Activated naive CD8-positive, alpha-beta T cell (primary cell): ENCODE data around the gene PPP1R37.
"Not testable (repeated sequence)": the region's sequence is repeated elsewhere in the genome, so short reads cannot be mapped to it uniquely, and the experiment has no call there.

Experiments
- H3K27ac Mint-ChIP-seq: one replicate; pipeline ENCODE4 v1.8.0; 2021; ENCODE audit warnings: mixed read lengths
- H3K27me3 Mint-ChIP-seq: one replicate; pipeline ENCODE4 v1.8.0; 2021; ENCODE audit warnings: mixed read lengths
- H3K36me3 Mint-ChIP-seq: one replicate; pipeline ENCODE4 v1.8.0; 2021; ENCODE audit warnings: mixed read lengths
- H3K4me1 Mint-ChIP-seq: one replicate; pipeline ENCODE4 v1.8.0; 2021; ENCODE audit warnings: low read depth, mixed read lengths
- H3K4me3 Mint-ChIP-seq: one replicate; pipeline ENCODE4 v1.8.0; 2021; ENCODE audit warnings: mild to moderate bottlenecking, mixed read lengths
- H3K9me3 Mint-ChIP-seq: one replicate; pipeline ENCODE4 v1.8.0; 2021; ENCODE audit warnings: low read depth, mixed read lengths

The PPP1R37 gene

DNA sequence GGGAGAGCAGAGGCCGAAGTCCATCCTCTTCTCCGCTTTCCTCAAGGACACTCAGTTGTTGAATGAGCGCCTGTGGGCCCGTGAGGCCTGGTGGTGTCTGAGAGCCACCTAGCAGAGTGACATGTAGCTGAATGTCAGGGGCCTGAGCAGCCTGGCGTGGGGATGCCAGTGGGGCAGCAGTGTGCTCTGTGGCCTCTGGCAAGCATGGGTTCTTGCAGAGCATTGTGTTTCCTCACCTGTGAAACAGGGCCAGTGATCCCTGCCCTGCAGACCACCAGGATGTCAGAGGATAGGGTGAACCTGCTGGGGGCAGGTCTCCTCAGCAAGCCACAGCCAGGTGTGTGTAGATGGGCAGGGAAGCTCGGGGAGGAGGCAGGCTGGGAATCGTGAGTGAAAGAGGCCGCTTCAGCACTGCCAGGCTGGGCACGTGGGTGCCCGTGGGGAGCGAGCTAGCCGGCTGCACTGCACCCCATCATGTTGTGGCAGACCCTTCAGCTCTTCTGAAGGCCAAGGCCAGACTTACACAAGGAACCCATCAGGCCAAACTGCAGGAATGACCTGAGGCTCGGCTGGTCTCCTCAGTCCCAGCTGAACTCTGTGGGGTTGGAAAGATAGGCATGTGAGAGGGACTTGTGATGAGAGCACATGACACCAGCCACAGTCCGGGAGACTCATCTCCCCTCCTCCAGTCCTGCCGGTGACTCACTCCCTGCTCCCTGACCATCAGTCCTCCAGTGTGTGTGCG, 5.0 kb downstream of the PPP1R37 start:
- H3K27ac Mint-ChIP-seq: peak overlapping the region; percentile 16

DNA sequence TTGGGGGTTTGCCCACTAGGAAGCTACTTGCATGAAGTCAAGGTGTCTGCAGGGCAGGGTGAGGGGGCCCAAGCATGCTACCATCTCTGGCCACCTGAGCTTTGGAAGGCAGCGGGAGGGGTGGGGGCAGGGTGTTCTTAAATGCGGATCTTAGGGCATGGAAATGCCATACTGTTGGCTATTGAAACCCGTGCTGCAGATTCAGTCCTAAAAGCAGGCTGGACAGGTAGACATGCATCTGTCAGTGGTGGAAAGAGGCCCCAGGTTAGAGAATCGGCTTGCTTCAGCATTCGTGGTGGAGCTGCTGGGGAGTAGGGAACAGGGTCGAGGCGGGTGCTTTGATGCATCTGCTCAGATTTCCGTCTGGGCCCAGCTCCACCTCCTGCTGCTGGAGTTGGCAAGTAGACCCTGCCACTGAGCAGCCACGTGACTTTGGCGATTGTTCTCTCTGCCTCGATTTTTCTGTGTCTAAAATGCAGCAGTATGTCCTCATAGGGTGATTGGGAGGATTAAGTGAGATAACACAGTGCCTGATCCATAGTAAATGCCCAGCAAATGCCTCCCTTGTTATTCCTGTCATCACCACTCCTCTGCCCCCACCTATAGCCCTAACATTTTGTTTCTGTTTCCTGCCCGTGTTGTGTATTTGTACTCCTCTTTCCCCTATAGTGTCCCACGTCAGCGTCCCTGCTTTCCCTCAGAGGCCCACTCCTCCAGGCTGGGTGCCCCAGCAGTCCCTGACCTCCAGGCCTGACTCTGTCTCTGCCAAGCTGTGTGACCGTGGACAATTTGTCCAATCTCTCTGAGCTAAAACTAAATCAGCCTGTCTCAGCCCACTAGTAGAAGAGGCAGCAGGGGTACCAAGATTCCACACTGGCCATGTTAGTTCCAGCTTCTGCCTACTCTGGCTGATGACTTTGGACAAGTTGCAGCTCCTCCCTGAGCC, 5.8 kb downstream of the PPP1R37 start:
- Mint-ChIP-seq H3K27ac (no peak overlapping the region), H3K9me3 (no peaks in the 10 kb centered on the region), H3K4me3 (no peak overlapping the region), H3K36me3 (peaks cover 3% of the 10 kb centered on the region), H3K27me3 (no peaks in the 10 kb centered on the region), H3K4me1 (peaks cover 75% of the 10 kb centered on the region)

More for the DNA sequence above, 5.0 kb downstream of the PPP1R37 start:
- Mint-ChIP-seq H3K36me3 (peaks cover 6% of the 10 kb centered on the region), H3K4me1 (peaks cover 74% of the 10 kb centered on the region), H3K9me3 (no peaks in the 10 kb centered on the region), H3K4me3 (no peak overlapping the region), H3K27me3 (no peaks in the 10 kb centered on the region)

DNA sequence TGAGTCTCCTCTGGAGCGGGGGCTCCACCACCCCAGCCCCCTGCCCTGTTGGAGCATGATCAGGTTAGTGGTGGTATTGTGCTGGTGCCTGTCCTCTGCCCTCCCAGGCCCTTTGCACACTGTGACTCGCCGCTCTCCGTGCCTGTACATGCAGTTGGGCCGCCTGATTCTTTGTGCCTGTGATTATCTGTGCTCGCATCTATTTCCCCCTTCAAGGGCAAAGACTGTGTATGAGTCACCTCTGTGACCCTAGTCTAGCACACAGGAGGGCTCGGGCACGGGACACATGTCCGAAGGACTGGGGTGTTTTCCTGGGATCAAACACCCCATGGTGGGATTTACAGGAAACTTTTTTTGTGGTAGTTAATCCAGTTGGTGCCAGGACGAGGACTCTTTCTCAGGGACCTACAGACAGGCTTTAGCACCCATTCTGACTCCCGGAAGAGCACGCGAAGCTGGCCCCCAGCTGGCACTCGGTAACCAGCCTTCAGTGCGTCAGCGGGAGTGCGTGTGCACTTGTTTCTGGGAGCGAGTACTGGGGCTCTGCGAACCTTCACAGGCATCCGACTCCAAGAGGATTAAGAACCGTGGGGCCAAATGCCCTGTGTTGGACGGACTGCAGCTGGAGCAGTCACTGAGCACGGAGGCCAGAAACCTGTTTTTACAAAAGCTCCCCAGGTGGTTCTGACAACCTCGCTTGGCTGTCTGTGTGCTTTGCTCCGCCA, 6.7 kb downstream of the PPP1R37 start:
- Mint-ChIP-seq H3K4me3 (no peak overlapping the region), H3K36me3 (peaks cover 2% of the 10 kb centered on the region), H3K9me3 (no peaks in the 10 kb centered on the region), H3K27me3 (no peaks in the 10 kb centered on the region), H3K4me1 (peaks cover 75% of the 10 kb centered on the region), H3K27ac (no peak overlapping the region)

DNA sequence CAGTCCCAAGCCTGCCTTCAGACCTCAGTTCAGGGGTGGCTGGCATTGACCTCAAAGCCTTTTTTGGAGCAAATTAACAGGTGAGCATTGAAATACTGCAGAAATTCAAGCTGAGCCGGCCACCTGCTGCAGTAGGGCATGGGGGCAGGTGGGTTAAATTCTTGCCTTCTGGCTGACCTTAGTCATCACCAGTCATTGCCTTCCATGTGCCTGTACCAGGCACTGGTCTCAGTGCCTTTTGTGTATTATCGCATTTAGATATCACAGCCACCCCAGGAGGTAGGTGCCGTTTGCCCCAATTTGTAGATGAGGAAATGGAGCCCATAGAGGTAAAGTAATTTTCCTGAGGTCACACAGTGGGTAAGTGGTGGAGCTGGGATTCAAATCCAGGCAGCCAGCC, 7.2 kb downstream of the PPP1R37 start:
- Mint-ChIP-seq H3K4me3 (no peak overlapping the region), H3K27me3 (no peaks in the 10 kb centered on the region), H3K27ac (no peak overlapping the region), H3K9me3 (no peaks in the 10 kb centered on the region), H3K36me3 (no peaks in the 10 kb centered on the region), H3K4me1 (peaks cover 75% of the 10 kb centered on the region)

DNA sequence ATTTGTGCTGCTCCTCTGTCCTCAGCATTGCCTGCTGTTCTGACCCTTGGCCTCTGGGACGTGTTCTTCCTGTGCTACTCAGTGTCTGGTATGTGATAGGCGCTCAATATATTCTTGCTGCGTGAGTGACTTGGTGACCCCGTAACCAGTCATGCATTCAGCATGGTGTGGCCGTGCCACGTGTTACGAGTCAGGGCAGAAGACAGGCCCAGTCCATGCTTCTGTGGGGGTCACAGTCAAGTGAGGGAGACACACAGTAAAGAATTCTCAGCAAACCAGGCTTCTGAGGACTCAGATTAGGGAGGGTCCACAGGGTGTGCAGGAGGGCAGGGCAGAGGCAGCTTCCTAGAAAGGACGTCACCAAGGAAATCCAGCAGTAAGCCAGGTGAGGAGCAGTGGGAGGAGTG, 7.9 kb downstream of the PPP1R37 start:
- Mint-ChIP-seq H3K27me3 (no peaks in the 10 kb centered on the region), H3K36me3 (no peaks in the 10 kb centered on the region), H3K4me1 (peaks cover 74% of the 10 kb centered on the region), H3K27ac (peak overlapping the region; percentile 54), H3K9me3 (no peaks in the 10 kb centered on the region), H3K4me3 (no peak overlapping the region)

DNA sequence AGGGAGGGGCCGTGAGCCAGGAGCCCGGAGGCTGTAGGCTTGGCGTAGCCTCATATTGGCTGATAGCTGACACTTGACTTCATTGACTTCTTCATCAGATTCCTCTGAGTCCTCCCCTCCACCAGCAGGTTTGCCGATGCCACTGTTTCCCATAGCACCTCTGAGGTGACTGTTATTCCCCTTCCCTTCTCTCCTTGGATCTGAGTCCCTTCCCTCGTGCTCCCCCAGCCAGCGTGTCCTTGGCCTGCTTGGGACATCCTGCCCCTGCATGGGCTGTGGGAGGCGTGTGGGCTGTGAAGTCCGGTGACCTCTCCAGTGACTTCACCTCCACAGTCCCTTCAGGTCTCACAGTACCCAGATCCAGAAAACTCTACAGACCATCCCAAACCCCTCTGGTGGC, 8.8 kb downstream of the PPP1R37 start:
- H3K4me1 Mint-ChIP-seq: peaks cover 64% of the 10 kb centered on the region
- H3K36me3 Mint-ChIP-seq: no peaks in the 10 kb centered on the region
- H3K27me3 Mint-ChIP-seq: no peaks in the 10 kb centered on the region
- H3K27ac Mint-ChIP-seq: no peak overlapping the region
- H3K4me3 Mint-ChIP-seq: no peak overlapping the region
- H3K9me3 Mint-ChIP-seq: no peaks in the 10 kb centered on the region

DNA sequence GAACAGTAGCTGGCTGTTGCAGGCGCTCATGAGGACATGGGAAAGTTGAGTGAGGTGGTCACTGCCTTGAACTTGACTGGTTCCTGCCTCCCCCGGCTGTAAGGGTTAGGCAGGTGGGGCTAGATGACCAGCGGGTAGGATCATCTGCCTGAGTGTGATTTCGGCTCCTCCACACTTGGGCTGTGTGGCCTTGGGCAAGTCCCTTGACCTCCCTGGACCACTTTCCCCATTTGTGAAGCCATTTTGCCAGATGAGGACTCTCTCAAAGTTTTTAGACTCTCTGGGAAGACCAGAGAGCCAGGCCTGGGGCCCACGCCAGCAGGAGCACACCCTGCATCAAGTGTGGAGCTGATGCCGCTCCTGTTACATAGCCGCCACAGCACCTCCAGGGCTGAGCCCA, 9.5 kb downstream of the PPP1R37 start:
- no peak overlapping the region for H3K27ac Mint-ChIP-seq
- no peaks in the 10 kb centered on the region for H3K27me3 Mint-ChIP-seq
- H3K4me1 Mint-ChIP-seq: peaks cover 60% of the 10 kb centered on the region
- no peak overlapping the region for H3K4me3 Mint-ChIP-seq
- H3K36me3 Mint-ChIP-seq: no peaks in the 10 kb centered on the region
- no peaks in the 10 kb centered on the region for H3K9me3 Mint-ChIP-seq

DNA sequence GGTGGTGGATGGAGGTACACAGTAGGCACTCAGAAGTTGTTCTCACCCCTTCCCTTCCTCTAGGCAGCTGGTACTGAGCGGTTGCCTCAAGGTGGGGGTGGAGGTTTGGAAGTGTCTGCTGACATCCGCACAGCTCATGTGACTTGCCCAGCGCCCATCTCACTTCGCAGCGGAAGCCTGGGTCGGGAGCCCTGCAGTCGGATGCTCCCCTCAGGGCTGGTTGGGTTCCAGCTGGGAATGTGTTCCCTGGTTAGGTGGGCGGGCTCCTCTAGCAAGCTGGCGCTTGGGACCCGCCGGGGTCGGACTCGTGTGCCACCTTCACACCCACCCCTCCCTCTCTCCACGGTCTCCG, 10.2 kb downstream of the PPP1R37 start:
- no peaks in the 10 kb centered on the region for H3K36me3 Mint-ChIP-seq
- peaks cover 53% of the 10 kb centered on the region for H3K4me1 Mint-ChIP-seq
- H3K9me3 Mint-ChIP-seq: no peaks in the 10 kb centered on the region
- no peaks in the 10 kb centered on the region for H3K27me3 Mint-ChIP-seq
- no peak overlapping the region for H3K27ac Mint-ChIP-seq
- H3K4me3 Mint-ChIP-seq: peak overlapping the region; percentile 40

DNA sequence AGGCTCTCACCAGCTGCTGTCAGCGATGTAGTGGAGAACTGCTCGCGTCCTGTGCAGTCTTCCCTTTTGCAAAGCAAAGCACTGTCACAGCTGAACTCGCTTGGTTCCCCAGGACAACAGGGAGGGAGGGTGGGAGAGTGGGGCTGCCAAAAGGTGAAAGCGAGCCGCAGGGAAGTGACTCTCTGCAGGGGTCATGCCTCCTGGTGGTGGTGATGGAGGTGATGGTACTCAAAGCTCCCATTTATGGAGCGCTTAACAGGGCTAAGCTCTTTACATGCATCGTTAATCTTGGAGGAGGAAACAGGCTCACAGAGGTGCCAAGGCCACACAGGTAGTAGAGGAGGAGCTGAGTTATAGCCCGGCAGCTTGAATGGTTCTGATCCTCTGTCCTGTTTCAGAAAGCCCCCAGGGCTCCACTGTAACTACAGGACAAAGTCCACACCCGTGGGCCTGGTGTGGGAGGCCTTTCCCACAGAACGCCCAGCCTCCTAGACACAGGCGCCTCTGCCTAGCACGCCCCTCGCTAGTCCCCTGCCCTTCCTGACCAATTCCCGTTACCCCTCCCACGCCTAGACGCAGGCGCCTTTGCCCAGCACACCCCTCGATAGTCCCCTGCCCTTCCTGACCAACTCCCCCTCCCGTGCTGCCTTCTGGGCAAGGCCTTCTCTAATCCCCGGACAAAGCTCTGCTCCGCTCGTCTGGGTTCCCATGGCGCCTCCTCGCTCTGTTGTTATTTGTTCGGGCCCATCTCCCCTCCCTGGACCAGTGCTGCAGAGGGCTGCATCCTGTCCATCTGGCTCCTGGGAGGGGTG, 10.7 kb downstream of the PPP1R37 start:
- peak overlapping the region; percentile 40 for H3K4me3 Mint-ChIP-seq
- peak overlapping the region; percentile 34 for H3K27ac Mint-ChIP-seq
- H3K9me3 Mint-ChIP-seq: no peaks in the 10 kb centered on the region
- H3K4me1 Mint-ChIP-seq: peaks cover 47% of the 10 kb centered on the region
- no peaks in the 10 kb centered on the region for H3K36me3 Mint-ChIP-seq
- H3K27me3 Mint-ChIP-seq: no peaks in the 10 kb centered on the region

DNA sequence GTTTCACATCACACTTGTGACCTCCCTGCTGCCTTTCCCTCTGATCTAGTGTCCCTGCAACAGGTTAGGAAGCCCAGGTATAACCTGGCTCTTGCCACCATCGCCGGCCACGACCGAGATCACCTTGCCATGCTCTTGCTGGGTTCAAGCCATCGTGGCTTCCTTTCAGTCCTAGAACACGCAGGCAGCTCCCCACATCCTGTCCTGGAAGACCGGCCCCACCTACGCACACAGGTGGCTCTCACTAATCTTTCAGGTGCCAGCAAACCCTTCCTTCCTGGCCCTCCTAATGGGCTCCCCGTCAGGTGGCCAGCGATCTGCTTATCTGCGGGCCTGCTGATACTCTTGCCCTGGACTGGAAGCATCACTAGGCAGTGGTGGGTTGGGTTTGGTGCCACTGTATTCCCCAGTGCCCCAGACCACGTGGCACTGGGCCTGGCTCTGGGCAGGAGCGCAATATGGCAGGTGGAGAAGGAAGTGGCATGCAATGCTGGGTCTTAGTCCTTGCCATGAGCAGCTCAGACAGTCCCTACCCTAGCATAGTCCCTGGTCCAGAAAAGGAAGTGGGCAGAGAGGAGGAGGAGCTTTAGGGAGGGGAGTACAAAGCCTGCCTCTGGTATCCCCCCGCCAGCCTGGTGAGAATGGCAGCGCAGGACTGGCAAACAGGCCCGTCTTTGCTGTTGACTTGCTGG, 11.8 kb downstream of the PPP1R37 start:
- Mint-ChIP-seq H3K9me3 (no peaks in the 10 kb centered on the region), H3K27ac (peak overlapping the region; percentile 79), H3K4me3 (peak overlapping the region; percentile 75), H3K4me1 (peaks cover 44% of the 10 kb centered on the region), H3K27me3 (no peaks in the 10 kb centered on the region), H3K36me3 (no peaks in the 10 kb centered on the region)

DNA sequence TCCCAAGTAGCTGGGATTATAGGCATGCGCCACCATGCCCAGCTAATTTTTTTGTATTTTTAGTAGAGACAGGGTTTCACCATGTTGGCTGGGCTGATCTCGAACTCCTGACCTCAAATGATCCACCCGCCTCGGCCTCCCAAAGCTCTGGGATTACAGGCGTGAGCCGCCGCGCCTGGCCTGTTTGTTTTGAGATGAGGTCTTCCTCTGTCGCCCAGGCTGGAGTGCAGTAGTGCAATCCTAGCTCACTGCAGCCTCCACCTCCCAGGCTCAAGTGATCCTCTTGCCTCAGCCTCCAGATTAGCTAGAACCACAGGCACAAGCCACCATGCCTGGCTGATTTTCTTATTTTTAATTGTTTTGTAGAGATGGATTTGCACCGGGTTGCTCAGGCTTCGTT, 13.4 kb downstream of the PPP1R37 start:
- peaks cover 44% of the 10 kb centered on the region for H3K4me1 Mint-ChIP-seq
- not testable (repeated sequence) for H3K27me3 Mint-ChIP-seq, H3K9me3 Mint-ChIP-seq, H3K27ac Mint-ChIP-seq, H3K4me3 Mint-ChIP-seq, H3K36me3 Mint-ChIP-seq

DNA sequence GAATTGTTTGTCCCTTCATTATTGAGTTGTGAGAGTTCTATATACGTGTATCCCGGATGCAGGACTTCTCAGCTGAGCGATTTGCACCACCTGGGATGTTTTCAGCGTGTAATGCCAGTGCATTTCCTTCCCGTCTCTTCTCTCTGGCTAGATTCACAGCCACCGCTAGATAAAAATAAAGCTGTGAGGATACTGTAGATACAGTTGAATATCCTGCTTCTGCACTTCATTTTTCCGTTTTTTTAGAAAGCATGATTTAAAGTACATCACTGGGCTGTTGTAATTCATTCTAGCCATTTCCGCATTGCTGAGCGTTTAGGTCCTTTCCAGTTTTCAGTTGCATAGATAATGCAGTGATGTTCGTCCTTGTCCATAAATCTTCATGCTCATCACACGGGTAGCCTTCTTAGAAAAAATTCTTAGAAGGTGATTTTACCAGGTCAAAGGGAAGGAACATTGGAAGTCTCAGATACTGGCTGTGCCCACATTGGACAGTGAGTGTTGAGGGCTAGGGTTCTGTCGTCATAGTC, 14.7 kb downstream of the PPP1R37 start:
- Mint-ChIP-seq H3K36me3 (no peaks in the 10 kb centered on the region), H3K9me3 (no peaks in the 10 kb centered on the region), H3K27ac (no peak overlapping the region), H3K4me3 (no peak overlapping the region), H3K27me3 (no peaks in the 10 kb centered on the region), H3K4me1 (peaks cover 41% of the 10 kb centered on the region)

DNA sequence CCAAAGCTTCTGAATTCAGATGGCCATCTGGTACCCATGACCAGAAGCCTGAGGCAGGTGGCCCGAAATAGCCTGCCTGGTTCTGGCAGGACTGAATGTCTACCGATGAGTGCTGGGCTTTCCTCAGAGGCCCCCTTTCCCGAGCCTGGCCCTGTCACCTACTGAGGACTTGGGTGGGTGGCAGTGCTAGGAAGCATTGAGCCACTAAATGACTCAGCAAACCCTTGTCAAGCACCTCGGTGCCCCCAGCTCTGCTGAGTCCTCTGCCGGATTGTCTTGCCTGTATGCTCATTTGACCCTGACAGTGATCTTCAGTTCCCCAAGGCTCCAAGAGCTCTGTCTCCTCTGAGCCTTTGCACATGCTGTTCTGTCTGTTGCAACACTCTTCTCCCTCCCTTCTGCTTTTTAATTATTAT, 17.9 kb downstream of the PPP1R37 start:
- Mint-ChIP-seq H3K36me3 (no peaks in the 10 kb centered on the region), H3K4me3 (no peak overlapping the region), H3K27ac (no peak overlapping the region), H3K9me3 (no peaks in the 10 kb centered on the region), H3K4me1 (peaks cover 30% of the 10 kb centered on the region), H3K27me3 (no peaks in the 10 kb centered on the region)
